ENCODE data around the gene ABHD14A.

DNA sequence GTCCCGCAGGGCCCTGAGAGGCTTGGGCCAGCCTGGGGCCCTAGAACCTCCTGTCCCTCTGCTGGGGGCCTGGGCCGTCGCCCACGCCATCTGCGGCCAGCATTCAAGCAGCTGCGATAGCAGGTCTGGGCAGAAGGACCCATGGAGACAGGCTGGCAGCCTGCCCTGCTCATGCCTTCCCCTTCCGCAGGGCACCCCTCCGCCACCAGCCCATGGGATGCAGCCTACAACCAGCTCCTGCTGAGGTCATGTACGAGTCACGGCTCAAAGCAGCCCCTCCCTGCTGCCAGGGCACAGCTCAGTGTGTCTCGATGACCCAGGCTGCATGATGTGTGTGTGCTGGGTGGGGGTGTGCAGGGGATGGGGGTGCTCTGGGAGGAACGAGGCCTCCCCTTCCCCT, 53.7 kb downstream of the ABHD14A start:
- TF ChIP-seq, protein P1, sequence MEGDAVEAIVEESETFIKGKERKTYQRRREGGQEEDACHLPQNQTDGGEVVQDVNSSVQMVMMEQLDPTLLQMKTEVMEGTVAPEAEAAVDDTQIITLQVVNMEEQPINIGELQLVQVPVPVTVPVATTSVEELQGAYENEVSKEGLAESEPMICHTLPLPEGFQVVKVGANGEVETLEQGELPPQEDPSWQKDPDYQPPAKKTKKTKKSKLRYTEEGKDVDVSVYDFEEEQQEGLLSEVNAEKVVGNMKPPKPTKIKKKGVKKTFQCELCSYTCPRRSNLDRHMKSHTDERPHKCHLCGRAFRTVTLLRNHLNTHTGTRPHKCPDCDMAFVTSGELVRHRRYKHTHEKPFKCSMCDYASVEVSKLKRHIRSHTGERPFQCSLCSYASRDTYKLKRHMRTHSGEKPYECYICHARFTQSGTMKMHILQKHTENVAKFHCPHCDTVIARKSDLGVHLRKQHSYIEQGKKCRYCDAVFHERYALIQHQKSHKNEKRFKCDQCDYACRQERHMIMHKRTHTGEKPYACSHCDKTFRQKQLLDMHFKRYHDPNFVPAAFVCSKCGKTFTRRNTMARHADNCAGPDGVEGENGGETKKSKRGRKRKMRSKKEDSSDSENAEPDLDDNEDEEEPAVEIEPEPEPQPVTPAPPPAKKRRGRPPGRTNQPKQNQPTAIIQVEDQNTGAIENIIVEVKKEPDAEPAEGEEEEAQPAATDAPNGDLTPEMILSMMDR (IDR thresholded peaks at IDR 0.05; ENCODE audit: low read depth, low read length): no peak
- no peak for TF ChIP-seq EZH2phosphoT487 (IDR thresholded peaks at IDR 0.05; ENCODE audit: low read depth)

All from OCI-LY3 (cell line).